Breast epithelium (tissue), 4 donors: ENCODE results near the gene ZNF331. TPM values are rescaled to one million over a fixed set of nuclear protein-coding genes. Genes with fewer than 3 reads are reported as not detected.

ENCODE experiments used
- DNase-seq, 2 donors: peaks; one replicate each; pipeline ENCODE4 v3.0.0-alpha.2; 2019; ENCODE audit warnings: low spot score in 2 of 2
- H3K27ac ChIP-seq, 2 donors: fragments of 200-600 bp; sonication (generic) in 1 of 2; one replicate each; pipeline ENCODE4 v1.5.1; 2016 to 2019; ENCODE audit warnings: mild to moderate bottlenecking in 1 of 2
- H3K27me3 ChIP-seq, 2 donors: fragments of 200-600 bp; sonication (generic) in 1 of 2; one replicate each; pipeline versions ENCODE4 v1.5.1 to v1.6.0; 2017 to 2019; ENCODE audit warnings: control low read depth in 1 of 2, mild to moderate bottlenecking in 1 of 2
- H3K36me3 ChIP-seq: fragments of 200-600 bp; one replicate; pipeline ENCODE4 v1.5.1; 2019
- H3K4me1 ChIP-seq, 2 donors: fragments of 200-600 bp; sonication (generic); one replicate each; pipeline ENCODE4 v1.5.1; 2016 to 2019; ENCODE audit warnings: control low read depth in 1 of 2
- H3K4me3 ChIP-seq, 3 donors: fragments of 200-600 bp; sonication (generic); 1 replicate in 2 of 3; 2 replicates in 1 of 3; pipeline ENCODE4 v1.5.1; 2016 to 2019; ENCODE audit warnings: mild to moderate bottlenecking in 3 of 3, moderate library complexity in 2 of 3
- H3K9me3 ChIP-seq, 2 donors: fragments of 200-600 bp; sonication (generic) in 1 of 2; one replicate each; pipeline ENCODE4 v1.5.1; 2016 to 2019; ENCODE audit warnings: control low read depth in 1 of 2
- POLR2A ChIP-seq: fragments of 450-650 bp; IDR thresholded peaks from one replicate; pipeline ENCODE4 v1.6.1; 2016; ENCODE audit warnings: antibody characterized with exemption, mild to moderate bottlenecking, moderate library complexity
- POLR2AphosphoS5 ChIP-seq, 3 donors: sonication (generic); formaldehyde crosslinking; IDR thresholded peaks; one replicate each; pipeline ENCODE4 v1.6.1; 2017; ENCODE audit warnings: antibody characterized with exemption in 3 of 3
- intact Hi-C: fragments of 100-400 bp; cut with DNase I; formaldehyde crosslinking; loops from one replicate; pipeline ENCODE4 v1.15.1; 2023; ENCODE audit warnings: low total_unique reads
- total RNA-seq, 3 donors: library from RNA; depleted of rRNA; stranded (reverse); fragments of >200 nt; gene quantifications; one replicate each; pipeline ENCODE4 v1.1.0, GENCODE V29; 2016
- TF ChIP-seq, protein P1 (sequence below), 3 donors: fragments of 450-650 bp; IDR thresholded peaks; one replicate each; pipeline ENCODE4 v1.5.1; 2016 to 2017; ENCODE audit warnings: antibody characterized with exemption in 3 of 3, mild to moderate bottlenecking in 3 of 3, moderate library complexity in 3 of 3

The ZNF331 gene
- total RNA-seq, 3 donors from 2014 or later: 19.5 to 84.4 (median 46.5) TPM

DNA sequence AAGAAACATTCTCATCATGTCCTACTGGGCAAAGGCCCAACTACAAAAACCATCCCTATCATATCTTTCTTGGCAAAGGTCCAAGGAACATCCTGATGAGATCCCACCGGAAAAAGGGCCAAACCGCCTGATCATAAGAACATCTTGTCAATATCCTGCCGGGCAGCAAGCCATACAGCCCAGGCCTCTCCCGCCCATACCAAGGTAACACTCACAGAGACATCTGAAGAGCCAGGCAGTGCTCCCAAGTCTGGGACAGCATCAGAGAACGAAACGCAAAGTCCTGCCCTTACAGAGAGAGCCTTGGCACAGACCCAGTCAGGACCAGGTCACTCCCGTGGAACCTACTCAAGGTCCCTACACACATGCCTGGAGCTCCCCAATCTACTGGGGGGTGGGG lies 18.5 kb upstream of the ZNF331 start:
- peak overlapping the region in 1 of 2 donors; percentile 90 for H3K27ac ChIP-seq
- no peaks in the 10 kb centered on the region for H3K9me3 ChIP-seq
- H3K36me3 ChIP-seq: no peaks in the 10 kb centered on the region
- DNase-seq: no peak
- H3K4me1 ChIP-seq: peaks cover 0 to 4% of the 10 kb centered on the region in 2 donors
- intact Hi-C loops: no loop called here
- no peak overlapping the region for H3K4me3 ChIP-seq
- TF ChIP-seq POLR2AphosphoS5 (IDR thresholded peaks at IDR 0.05) (no peak), POLR2A (no peak)
- TF ChIP-seq, protein P1, sequence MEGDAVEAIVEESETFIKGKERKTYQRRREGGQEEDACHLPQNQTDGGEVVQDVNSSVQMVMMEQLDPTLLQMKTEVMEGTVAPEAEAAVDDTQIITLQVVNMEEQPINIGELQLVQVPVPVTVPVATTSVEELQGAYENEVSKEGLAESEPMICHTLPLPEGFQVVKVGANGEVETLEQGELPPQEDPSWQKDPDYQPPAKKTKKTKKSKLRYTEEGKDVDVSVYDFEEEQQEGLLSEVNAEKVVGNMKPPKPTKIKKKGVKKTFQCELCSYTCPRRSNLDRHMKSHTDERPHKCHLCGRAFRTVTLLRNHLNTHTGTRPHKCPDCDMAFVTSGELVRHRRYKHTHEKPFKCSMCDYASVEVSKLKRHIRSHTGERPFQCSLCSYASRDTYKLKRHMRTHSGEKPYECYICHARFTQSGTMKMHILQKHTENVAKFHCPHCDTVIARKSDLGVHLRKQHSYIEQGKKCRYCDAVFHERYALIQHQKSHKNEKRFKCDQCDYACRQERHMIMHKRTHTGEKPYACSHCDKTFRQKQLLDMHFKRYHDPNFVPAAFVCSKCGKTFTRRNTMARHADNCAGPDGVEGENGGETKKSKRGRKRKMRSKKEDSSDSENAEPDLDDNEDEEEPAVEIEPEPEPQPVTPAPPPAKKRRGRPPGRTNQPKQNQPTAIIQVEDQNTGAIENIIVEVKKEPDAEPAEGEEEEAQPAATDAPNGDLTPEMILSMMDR (IDR thresholded peaks at IDR 0.05): no peak
- no peaks in the 10 kb centered on the region for H3K27me3 ChIP-seq

DNA sequence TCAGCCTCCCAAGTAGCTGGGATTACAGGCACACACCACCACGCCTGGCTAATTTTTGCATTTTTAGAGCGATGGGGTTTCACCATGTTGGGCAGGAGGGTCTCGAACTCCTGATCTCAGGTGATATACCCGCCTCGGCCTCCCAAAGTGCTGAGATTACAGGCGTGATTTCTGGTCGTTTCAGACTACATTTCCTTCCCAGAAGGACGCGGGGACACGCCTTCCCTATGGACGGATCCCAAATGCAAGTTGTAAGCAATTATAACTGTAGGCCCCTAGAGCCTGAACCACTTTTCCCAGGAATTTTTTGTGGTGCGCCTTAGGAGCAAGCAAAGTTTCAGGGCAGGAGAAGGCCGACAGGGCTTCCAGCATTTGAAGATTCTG lies 17.8 kb upstream of the ZNF331 start:
- H3K36me3 ChIP-seq: no peaks in the 10 kb centered on the region
- intact Hi-C loops: no loop called here
- no peak for DNase-seq

DNA sequence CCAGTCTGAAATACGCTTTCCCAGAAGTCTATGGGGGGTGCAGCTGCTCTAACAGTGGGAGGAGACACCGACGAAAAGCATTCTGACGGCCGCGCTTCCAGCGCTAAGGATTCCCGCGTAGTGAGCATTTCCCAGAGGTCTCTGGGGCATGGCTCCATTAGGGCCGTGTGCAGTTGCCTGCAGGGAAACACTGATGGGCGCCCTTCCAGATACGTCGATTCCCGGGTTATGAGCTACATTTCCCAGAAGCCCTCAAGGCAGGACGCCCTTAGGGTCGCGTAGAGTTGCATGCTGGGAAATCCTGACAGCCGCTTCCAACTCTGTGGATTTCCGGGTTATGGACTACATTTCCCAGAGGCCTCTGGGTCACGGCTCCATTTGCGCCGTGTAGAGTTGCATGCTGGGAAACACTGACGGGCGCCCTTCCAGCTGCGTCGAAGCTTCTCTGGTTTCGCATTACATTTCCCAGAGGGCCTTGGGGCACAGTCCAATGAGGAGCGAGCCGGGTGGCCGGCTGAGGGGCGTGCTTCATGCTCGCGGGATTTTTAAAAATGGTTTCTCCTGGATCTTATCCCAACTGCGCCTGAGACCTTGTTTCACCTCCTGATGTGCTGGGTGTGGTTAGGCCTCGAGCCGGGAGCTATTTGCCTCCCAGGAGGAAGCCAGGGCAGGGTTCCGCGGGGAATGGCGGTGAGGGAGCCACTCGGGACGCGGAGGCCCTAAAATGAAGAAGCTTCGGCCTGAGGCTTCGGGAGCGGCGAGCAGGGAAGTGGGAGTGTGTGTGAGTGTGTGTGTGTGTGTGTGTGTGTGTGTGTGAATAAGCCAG lies 17.2 kb upstream of the ZNF331 start:
- H3K27ac ChIP-seq: peak overlapping the region; percentile 86 to 90
- intact Hi-C loops: no loop called here
- peaks cover 4 to 6% of the 10 kb centered on the region in 2 donors for H3K9me3 ChIP-seq
- H3K36me3 ChIP-seq: no peaks in the 10 kb centered on the region
- peak; percentile 94 to 96 for DNase-seq
- H3K4me3 ChIP-seq: peak overlapping the region; percentile 44 to 72 (median 62)
- no peaks in the 10 kb centered on the region for H3K27me3 ChIP-seq
- peaks cover 0 to 4% of the 10 kb centered on the region in 2 donors for H3K4me1 ChIP-seq
- TF ChIP-seq POLR2AphosphoS5 (IDR thresholded peaks at IDR 0.05) (peak; percentile 86 to 99 (median 96)), POLR2A (no peak)
- TF ChIP-seq, protein P1 (IDR thresholded peaks at IDR 0.05): no peak

More for the DNA sequence above, 17.8 kb upstream of the ZNF331 start:
- TF ChIP-seq, protein P1 (IDR thresholded peaks at IDR 0.05): no peak
- no peak for TF ChIP-seq POLR2AphosphoS5 (IDR thresholded peaks at IDR 0.05)
- no peak for TF ChIP-seq POLR2A
- Histone ChIP-seq H3K4me1 (peaks cover 0 to 4% of the 10 kb centered on the region in 2 donors), H3K9me3 (no peaks in the 10 kb centered on the region), H3K27me3 (no peaks in the 10 kb centered on the region), H3K27ac (peak overlapping the region; percentile 86 to 90), H3K4me3 (peak overlapping the region; percentile 44 to 72 (median 62))

DNA sequence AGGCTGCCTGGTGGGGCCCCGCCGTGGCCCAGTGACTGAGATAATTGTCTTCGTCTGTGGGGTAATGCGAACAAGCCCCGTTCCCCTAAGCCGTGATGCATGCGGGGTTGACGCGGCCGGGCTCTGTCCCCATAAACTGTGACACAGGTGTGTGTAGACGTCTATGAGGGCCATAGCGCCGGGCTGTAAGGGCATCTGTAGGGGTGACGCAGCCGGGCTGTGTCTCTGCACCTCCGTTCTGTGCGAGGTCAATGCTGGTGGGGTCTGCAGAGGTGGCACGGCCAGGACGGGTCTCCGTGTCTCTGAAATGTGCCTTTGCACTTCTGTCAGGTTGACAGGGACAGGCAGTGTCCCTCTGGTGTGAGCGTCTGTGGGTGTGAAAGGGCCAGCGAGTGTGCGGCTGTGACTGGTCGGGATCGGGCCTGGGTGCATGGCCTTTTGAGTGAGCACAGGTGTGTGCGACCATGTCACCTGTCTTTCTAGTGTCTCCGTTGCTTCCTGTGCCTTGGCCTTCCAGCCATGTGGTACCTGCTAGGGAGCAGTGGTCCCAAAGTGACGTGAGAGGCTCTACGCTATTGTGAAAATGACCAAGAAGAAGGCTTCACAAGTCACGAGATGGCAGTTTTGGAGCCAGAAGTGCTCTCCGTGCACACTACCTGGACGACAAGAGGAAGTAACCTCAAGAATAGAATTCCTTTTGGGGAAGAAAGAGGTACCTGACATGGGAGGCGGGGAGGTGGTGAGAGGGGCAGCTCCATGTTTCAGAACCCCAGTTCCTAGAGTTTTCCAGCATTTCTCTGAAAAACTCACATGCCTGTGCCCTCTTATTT lies 16.4 kb upstream of the ZNF331 start:
- H3K9me3 ChIP-seq: peaks cover 11 to 12% of the 10 kb centered on the region in 2 donors
- peak overlapping the region; percentile 44 to 72 (median 62) for H3K4me3 ChIP-seq
- DNase-seq: no peak
- intact Hi-C loops: no loop called here
- TF ChIP-seq, protein P1 (IDR thresholded peaks at IDR 0.05): no peak
- TF ChIP-seq POLR2AphosphoS5 (IDR thresholded peaks at IDR 0.05) (no peak), POLR2A (no peak)
- H3K27me3 ChIP-seq: no peaks in the 10 kb centered on the region
- no peak overlapping the region for H3K27ac ChIP-seq
- peaks cover 0 to 4% of the 10 kb centered on the region in 2 donors for H3K4me1 ChIP-seq
- H3K36me3 ChIP-seq: no peaks in the 10 kb centered on the region
